Activated CD4-positive, alpha-beta T cell treated with anti-CD3 and anti-CD28 coated beads, Interleukin-2, Interleukin-4, amounts not matched to agents 100 ng/mL and 50 ng/mL, durations not matched to agents 16 hours and 8 hours (primary cell): ENCODE results near the gene OSTF1.

Source experiments
- DNase-seq: peaks from one replicate; pipeline ENCODE4 v3.0.0-alpha.2; 2020; ENCODE audit warnings: low spot score

Gene OSTF1

GRCh38 chr9:75167281-75167680, 79.0 kb downstream of the OSTF1 start:
- no peak for DNase-seq

- no peak for DNase-seq
Observed at GRCh38 chr9:75168270-75169178, 80.2 kb downstream of the OSTF1 start.

- no peak for DNase-seq
Observed at GRCh38 chr9:75169623-75170022, 81.3 kb downstream of the OSTF1 start.

- DNase-seq = no peak
Observed at GRCh38 chr9:75170898-75171360, 82.6 kb downstream of the OSTF1 start.

- no peak for DNase-seq
Observed at GRCh38 chr9:75175395-75175794, 87.1 kb downstream of the OSTF1 start.

- no peak for DNase-seq
Observed at GRCh38 chr9:75176037-75176436, 87.7 kb downstream of the OSTF1 start.

- no peak for DNase-seq
Observed at GRCh38 chr9:75181750-75182149, 93.4 kb downstream of the OSTF1 start.

- no peak for DNase-seq
Observed at GRCh38 chr9:75183306-75183705, 95.0 kb downstream of the OSTF1 start.

- no peak for DNase-seq
Observed at GRCh38 chr9:75184471-75184870, 96.2 kb downstream of the OSTF1 start.

GRCh38 chr9:75185585-75186170, 97.4 kb downstream of the OSTF1 start:
- DNase-seq = peak; percentile 52

- peak; percentile 30 for DNase-seq
Observed at GRCh38 chr9:75186767-75187380, 98.6 kb downstream of the OSTF1 start.

GRCh38 chr9:75188756-75189155, 100.4 kb downstream of the OSTF1 start:
- peak; percentile 26 for DNase-seq

- DNase-seq = no peak
Observed at GRCh38 chr9:75190762-75191161, 102.4 kb downstream of the OSTF1 start.
